Testis (tissue), 2 donors: ENCODE data around the gene RHOH.

Experiments used
- POLR2A ChIP-seq: fragments of 450-650 bp; IDR thresholded peaks from one replicate; pipeline ENCODE4 v1.6.1; 2017; ENCODE audit warnings: antibody characterized with exemption, mild to moderate bottlenecking, moderate library complexity
- TF ChIP-seq, protein P1 (sequence below), 3 experiments: fragments of 450-650 bp in 2 of 3; fragments of 200-600 bp in 1 of 3; sonication (generic) in 1 of 3; IDR thresholded peaks; one replicate each; pipeline ENCODE4 v1.5.1; 2016 to 2019; ENCODE audit warnings: antibody characterized with exemption in 3 of 3, mild to moderate bottlenecking in 2 of 3, moderate library complexity in 1 of 3

DNA sequence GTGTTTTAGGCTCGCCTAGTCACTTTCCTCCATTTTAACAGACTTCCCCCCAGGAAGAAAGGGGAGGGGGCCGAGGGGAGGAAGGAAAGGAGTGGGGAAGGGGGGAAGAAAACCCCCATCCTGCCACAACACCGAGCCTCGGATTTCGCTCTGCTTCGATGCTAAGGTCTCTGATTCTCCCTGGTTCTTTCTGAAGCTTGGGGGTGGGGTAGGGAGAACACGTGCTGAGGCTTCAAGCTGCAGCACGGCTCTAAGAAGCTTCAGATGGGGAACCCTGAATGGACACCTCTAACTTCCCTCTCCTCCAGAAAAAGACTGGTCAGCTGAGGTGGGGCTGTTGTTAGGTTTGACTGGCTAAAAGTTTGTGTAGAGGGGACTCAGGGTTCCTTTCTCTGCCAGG is 61.8 kb downstream of the RHOH start:
- no peak for TF ChIP-seq POLR2A
- TF ChIP-seq, protein P1, sequence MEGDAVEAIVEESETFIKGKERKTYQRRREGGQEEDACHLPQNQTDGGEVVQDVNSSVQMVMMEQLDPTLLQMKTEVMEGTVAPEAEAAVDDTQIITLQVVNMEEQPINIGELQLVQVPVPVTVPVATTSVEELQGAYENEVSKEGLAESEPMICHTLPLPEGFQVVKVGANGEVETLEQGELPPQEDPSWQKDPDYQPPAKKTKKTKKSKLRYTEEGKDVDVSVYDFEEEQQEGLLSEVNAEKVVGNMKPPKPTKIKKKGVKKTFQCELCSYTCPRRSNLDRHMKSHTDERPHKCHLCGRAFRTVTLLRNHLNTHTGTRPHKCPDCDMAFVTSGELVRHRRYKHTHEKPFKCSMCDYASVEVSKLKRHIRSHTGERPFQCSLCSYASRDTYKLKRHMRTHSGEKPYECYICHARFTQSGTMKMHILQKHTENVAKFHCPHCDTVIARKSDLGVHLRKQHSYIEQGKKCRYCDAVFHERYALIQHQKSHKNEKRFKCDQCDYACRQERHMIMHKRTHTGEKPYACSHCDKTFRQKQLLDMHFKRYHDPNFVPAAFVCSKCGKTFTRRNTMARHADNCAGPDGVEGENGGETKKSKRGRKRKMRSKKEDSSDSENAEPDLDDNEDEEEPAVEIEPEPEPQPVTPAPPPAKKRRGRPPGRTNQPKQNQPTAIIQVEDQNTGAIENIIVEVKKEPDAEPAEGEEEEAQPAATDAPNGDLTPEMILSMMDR (IDR thresholded peaks at IDR 0.05), result no peak
